ENCODE data around the gene DNASE1L2. TPM values are rescaled to one million over a fixed set of nuclear protein-coding genes. Genes with fewer than 3 reads are reported as not detected.
"Not testable (repeated sequence)": the region's sequence is repeated elsewhere in the genome, so short reads cannot be mapped to it uniquely, and the experiment has no call there.

The DNASE1L2 gene
- total RNA-seq, 2 donors from 2014 or later, result 0.19 TPM; not detected in 1

GRCh38 chr16:2199621-2200139, 36.6 kb upstream of the DNASE1L2 start:
- intact Hi-C loops (cut with DNase I), result loop anchor here in 1 of 2 donors (10.0 kb wide), 1 partner anchor 325 kb away; the partner anchor contains the start of gene AMDHD2

GRCh38 chr16:2200313-2200712, 35.9 kb upstream of the DNASE1L2 start:
- intact Hi-C loops (cut with DNase I), result loop anchor here in 1 of 2 donors (10.0 kb wide), 1 partner anchor 324 kb away; the partner anchor contains the start of gene AMDHD2
- no peak for DNase-seq (ENCODE audit: low spot score)

More at GRCh38 chr16:2199621-2200139, 36.6 kb upstream of the DNASE1L2 start:
- no peak for DNase-seq (ENCODE audit: low spot score)

- intact Hi-C loops (cut with DNase I), result loop anchor here in 1 of 2 donors (10.0 kb wide), 1 partner anchor 322 kb away; the partner anchor contains the start of gene AMDHD2
- DNase-seq (ENCODE audit: low spot score), result not testable (repeated sequence)
Measured at GRCh38 chr16:2203119-2203688, 33.0 kb upstream of the DNASE1L2 start.

GRCh38 chr16:2204416-2205103, 31.7 kb upstream of the DNASE1L2 start:
- no peak for DNase-seq (ENCODE audit: low spot score)
- intact Hi-C loops (cut with DNase I), result loop anchor here in 1 of 2 donors (10.0 kb wide), 1 partner anchor 320 kb away; the partner anchor contains the start of gene AMDHD2

- intact Hi-C loops (cut with DNase I), result loop anchor here in 1 of 2 donors (10.0 kb wide), 1 partner anchor 319 kb away; the partner anchor contains the start of gene AMDHD2
- DNase-seq (ENCODE audit: low spot score), result peak; percentile 95
Measured at GRCh38 chr16:2205104-2205966, 30.9 kb upstream of the DNASE1L2 start, which contains the start of gene MLST8. TSS of gene MLST8 (plus strand) at chr16:2205454. CDS start at chr16:2206086, 632 bp downstream.

GRCh38 chr16:2205967-2206313, 30.3 kb upstream of the DNASE1L2 start:
- intact Hi-C loops (cut with DNase I), result loop anchor here in 1 of 2 donors (10.0 kb wide), 1 partner anchor 319 kb away; the partner anchor contains the start of gene AMDHD2
- DNase-seq (ENCODE audit: low spot score), result no peak

- intact Hi-C loops (cut with DNase I), result loop anchor here in 1 of 2 donors (10.0 kb wide), 1 partner anchor 318 kb away; the partner anchor contains the start of gene AMDHD2
- no peak for DNase-seq (ENCODE audit: low spot score)
Measured at GRCh38 chr16:2206420-2206779, 29.8 kb upstream of the DNASE1L2 start.

GRCh38 chr16:2206780-2207433, 29.3 kb upstream of the DNASE1L2 start:
- intact Hi-C loops (cut with DNase I), result loop anchor here in 1 of 2 donors (10.0 kb wide), 1 partner anchor 318 kb away; the partner anchor contains the start of gene AMDHD2
- no peak for DNase-seq (ENCODE audit: low spot score)

- no peak for DNase-seq (ENCODE audit: low spot score)
- intact Hi-C loops (cut with DNase I), result loop anchor here in 1 of 2 donors (10.0 kb wide), 1 partner anchor 317 kb away; the partner anchor contains the start of gene AMDHD2
Measured at GRCh38 chr16:2207872-2208271, 28.4 kb upstream of the DNASE1L2 start.

GRCh38 chr16:2208308-2208707, 27.9 kb upstream of the DNASE1L2 start:
- intact Hi-C loops (cut with DNase I), result loop anchor here in 1 of 2 donors (10.0 kb wide), 1 partner anchor 316 kb away; the partner anchor contains the start of gene AMDHD2
- DNase-seq (ENCODE audit: low spot score), result no peak

- intact Hi-C loops (cut with DNase I), result loop anchor here in 1 of 2 donors (10.0 kb wide), 1 partner anchor 316 kb away; the partner anchor contains the start of gene AMDHD2
- no peak for DNase-seq (ENCODE audit: low spot score)
Measured at GRCh38 chr16:2208772-2209171, 27.5 kb upstream of the DNASE1L2 start.

GRCh38 chr16:2209258-2210008, 26.8 kb upstream of the DNASE1L2 start:
- no peak for DNase-seq (ENCODE audit: low spot score)
- intact Hi-C loops (cut with DNase I), result loop anchor here in 1 of 2 donors (10.0 kb wide), 1 partner anchor 315 kb away; the partner anchor contains the start of gene AMDHD2

- intact Hi-C loops (cut with DNase I), result no loop called here
- DNase-seq (ENCODE audit: low spot score), result no peak
Measured at GRCh38 chr16:2210009-2210332, 26.3 kb upstream of the DNASE1L2 start.

GRCh38 chr16:2210386-2211365, 25.6 kb upstream of the DNASE1L2 start, which contains the start of gene BRICD5:
TSS of gene BRICD5 (minus strand) at chr16:2210863. CDS start at chr16:2210833, 30 bp downstream.
- no peak for DNase-seq (ENCODE audit: low spot score)
- intact Hi-C loops (cut with DNase I), result no loop called here

- intact Hi-C loops (cut with DNase I), result no loop called here
Measured at GRCh38 chr16:2211923-2212347, 24.3 kb upstream of the DNASE1L2 start.

More at GRCh38 chr16:2211923-2212347, 24.3 kb upstream of the DNASE1L2 start:
- no peak for DNase-seq (ENCODE audit: low spot score)
